ENCODE results near the gene EPHB2.

EPHB2 gene

DNA sequence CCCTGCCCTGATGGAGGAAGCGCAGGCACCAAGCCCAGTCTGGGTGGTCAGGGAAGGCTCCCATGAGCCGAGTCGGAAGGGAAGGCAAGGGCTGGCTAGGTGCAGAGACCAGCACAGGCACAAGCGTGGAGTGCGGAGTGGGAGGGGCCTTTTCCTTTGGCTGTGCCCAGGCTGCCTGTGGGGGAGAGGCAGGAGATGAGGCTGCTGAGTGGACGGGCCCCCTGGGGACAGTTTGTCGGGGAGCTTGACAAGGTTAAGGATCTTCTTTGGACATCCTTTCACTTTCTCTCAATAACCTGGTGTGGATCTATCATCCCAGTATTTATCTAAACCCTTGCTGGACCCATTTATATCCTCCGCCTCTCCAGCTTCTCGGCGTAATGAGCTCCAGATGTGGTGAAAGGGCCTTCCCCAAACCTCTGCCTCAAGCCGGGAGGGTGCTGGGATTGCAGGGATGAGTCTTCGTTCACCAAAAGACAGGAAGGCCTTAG, 42.9 kb downstream of the EPHB2 start:
- H3K36me3 ChIP-seq (ENCODE audit: control insufficient read depth in 2 of 2, insufficient read depth in 1 of 2, low read length in 2 of 2), result no peaks in the 10 kb centered on the region
- POLR2A ChIA-PET, result no interaction called here
- TF ChIP-seq, protein P1, sequence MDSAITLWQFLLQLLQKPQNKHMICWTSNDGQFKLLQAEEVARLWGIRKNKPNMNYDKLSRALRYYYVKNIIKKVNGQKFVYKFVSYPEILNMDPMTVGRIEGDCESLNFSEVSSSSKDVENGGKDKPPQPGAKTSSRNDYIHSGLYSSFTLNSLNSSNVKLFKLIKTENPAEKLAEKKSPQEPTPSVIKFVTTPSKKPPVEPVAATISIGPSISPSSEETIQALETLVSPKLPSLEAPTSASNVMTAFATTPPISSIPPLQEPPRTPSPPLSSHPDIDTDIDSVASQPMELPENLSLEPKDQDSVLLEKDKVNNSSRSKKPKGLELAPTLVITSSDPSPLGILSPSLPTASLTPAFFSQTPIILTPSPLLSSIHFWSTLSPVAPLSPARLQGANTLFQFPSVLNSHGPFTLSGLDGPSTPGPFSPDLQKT (IDR thresholded peaks at IDR 0.05; ENCODE audit: borderline replicate concordance, low read depth, low read length), result no peak
- TF ChIP-seq KLF10 (tag by site-specific recombination; IDR thresholded peaks at IDR 0.05) (no peak), GLIS1 (tag by site-specific recombination; IDR thresholded peaks at IDR 0.05) (peak; percentile 38; the same call in 1 of the 2 replicates)
- H3K4me1 ChIP-seq (ENCODE audit: control insufficient read depth, insufficient read depth, low read length), result peaks cover 5% of the 10 kb centered on the region
- H3K27ac ChIP-seq (ENCODE audit: extremely low read depth, low read depth, low read length), result no peak overlapping the region
- no peak overlapping the region for H3K4me3 ChIP-seq (ENCODE audit: low read depth, low read length)
- no peaks in the 10 kb centered on the region for H3K9me3 ChIP-seq (ENCODE audit: control insufficient read depth, insufficient read depth, low read depth, low read length)
- CTCF ChIA-PET, result interaction anchor here (1.2 kb wide), 1 partner anchor 20 kb away, joined by 3 read pairs; no protein-coding TSS in a partner anchor

DNA sequence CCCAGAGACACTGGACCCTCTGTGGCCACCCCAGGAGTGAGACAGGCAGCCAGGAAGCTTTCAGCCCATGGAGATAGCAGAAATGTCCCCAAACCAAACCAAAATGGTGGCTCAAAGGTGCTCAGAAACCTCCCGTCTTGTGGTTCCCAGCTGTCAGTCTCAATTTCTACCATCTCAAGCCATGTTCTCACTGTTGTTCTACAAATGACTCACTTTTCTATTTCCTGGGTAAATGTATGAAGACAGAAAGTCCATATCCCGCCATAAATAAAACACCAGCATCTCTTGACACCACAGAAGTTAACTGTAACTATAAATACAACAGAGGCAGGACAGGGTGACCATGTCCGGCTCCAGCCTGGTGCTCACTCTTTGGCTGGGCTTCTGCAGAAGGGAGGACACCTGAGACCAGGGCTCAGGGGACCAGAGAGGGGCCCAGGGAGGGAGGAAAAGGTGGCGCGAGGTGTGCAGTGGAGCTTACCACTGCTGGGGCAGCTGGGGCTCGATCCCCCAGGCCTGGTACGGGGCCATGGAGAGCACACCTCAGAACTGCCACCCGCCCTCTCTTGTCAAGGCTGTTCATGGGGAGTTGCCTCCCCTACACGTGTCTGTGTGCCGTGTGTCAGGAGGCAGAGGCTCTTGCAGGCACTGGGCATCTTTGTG, 43.6 kb downstream of the EPHB2 start:
- Histone ChIP-seq H3K4me3 (ENCODE audit: low read depth, low read length) (no peak overlapping the region), H3K4me1 (ENCODE audit: control insufficient read depth, insufficient read depth, low read length) (peaks cover 5% of the 10 kb centered on the region), H3K36me3 (ENCODE audit: control insufficient read depth in 2 of 2, insufficient read depth in 1 of 2, low read length in 2 of 2) (no peaks in the 10 kb centered on the region), H3K27ac (ENCODE audit: extremely low read depth, low read depth, low read length) (no peak overlapping the region), H3K9me3 (ENCODE audit: control insufficient read depth, insufficient read depth, low read depth, low read length) (no peaks in the 10 kb centered on the region)
- POLR2A ChIA-PET, result no interaction called here
- CTCF ChIA-PET, result interaction anchor here (1.2 kb wide), 1 partner anchor 19 kb away, joined by 3 read pairs; no protein-coding TSS in a partner anchor
- no peak for TF ChIP-seq ZNF585B (tag by site-specific recombination; IDR thresholded peaks at IDR 0.05)
- no peak for TF ChIP-seq ZNF221 (tag by site-specific recombination; IDR thresholded peaks at IDR 0.05; ENCODE audit: borderline replicate concordance)
- TF ChIP-seq, protein P2, sequence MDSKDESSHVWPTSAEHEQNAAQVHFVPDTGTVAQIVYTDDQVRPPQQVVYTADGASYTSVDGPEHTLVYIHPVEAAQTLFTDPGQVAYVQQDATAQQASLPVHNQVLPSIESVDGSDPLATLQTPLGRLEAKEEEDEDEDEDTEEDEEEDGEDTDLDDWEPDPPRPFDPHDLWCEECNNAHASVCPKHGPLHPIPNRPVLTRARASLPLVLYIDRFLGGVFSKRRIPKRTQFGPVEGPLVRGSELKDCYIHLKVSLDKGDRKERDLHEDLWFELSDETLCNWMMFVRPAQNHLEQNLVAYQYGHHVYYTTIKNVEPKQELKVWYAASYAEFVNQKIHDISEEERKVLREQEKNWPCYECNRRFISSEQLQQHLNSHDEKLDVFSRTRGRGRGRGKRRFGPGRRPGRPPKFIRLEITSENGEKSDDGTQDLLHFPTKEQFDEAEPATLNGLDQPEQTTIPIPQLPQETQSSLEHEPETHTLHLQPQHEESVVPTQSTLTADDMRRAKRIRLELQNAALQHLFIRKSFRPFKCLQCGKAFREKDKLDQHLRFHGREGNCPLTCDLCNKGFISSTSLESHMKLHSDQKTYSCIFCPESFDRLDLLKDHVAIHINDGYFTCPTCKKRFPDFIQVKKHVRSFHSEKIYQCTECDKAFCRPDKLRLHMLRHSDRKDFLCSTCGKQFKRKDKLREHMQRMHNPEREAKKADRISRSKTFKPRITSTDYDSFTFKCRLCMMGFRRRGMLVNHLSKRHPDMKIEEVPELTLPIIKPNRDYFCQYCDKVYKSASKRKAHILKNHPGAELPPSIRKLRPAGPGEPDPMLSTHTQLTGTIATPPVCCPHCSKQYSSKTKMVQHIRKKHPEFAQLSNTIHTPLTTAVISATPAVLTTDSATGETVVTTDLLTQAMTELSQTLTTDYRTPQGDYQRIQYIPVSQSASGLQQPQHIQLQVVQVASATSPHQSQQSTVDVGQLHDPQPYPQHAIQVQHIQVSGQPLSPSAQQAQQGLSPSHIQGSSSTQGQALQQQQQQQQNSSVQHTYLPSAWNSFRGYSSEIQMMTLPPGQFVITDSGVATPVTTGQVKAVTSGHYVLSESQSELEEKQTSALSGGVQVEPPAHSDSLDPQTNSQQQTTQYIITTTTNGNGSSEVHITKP (tag by site-specific recombination; IDR thresholded peaks at IDR 0.05), result no peak
- no peak for TF ChIP-seq ZNF24 (tag by site-specific recombination; IDR thresholded peaks at IDR 0.05)
- no peak for TF ChIP-seq ZNF132 (tag by site-specific recombination; IDR thresholded peaks at IDR 0.05; ENCODE audit: borderline replicate concordance)
- TF ChIP-seq ZNF514 (tag by site-specific recombination; IDR thresholded peaks at IDR 0.05), result no peak
- no peak for TF ChIP-seq ZNF175 (tag by site-specific recombination; IDR thresholded peaks at IDR 0.05)
- TF ChIP-seq ZNF416 (tag by site-specific recombination; IDR thresholded peaks at IDR 0.05), result no peak
- no peak for TF ChIP-seq ZNF560 (tag by site-specific recombination; IDR thresholded peaks at IDR 0.05; ENCODE audit: borderline replicate concordance)
- TF ChIP-seq ZNF747 (tag by site-specific recombination; IDR thresholded peaks at IDR 0.05), result no peak
- no peak for TF ChIP-seq ZNF140 (tag by site-specific recombination; IDR thresholded peaks at IDR 0.05)
- TF ChIP-seq ZNF341 (tag by site-specific recombination; IDR thresholded peaks at IDR 0.05; ENCODE audit: low read depth), result no peak
- no peak for TF ChIP-seq ZNF548 (tag by site-specific recombination; IDR thresholded peaks at IDR 0.05)
- TF ChIP-seq, protein P3, sequence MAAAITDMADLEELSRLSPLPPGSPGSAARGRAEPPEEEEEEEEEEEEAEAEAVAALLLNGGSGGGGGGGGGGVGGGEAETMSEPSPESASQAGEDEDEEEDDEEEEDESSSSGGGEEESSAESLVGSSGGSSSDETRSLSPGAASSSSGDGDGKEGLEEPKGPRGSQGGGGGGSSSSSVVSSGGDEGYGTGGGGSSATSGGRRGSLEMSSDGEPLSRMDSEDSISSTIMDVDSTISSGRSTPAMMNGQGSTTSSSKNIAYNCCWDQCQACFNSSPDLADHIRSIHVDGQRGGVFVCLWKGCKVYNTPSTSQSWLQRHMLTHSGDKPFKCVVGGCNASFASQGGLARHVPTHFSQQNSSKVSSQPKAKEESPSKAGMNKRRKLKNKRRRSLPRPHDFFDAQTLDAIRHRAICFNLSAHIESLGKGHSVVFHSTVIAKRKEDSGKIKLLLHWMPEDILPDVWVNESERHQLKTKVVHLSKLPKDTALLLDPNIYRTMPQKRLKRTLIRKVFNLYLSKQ (tag by site-specific recombination; IDR thresholded peaks at IDR 0.05; ENCODE audit: borderline replicate concordance), result no peak
- no peak for TF ChIP-seq TCF7L2 (IDR thresholded peaks at IDR 0.05; ENCODE audit: borderline replicate concordance, low read depth, low read length)
- TF ChIP-seq, protein P4, sequence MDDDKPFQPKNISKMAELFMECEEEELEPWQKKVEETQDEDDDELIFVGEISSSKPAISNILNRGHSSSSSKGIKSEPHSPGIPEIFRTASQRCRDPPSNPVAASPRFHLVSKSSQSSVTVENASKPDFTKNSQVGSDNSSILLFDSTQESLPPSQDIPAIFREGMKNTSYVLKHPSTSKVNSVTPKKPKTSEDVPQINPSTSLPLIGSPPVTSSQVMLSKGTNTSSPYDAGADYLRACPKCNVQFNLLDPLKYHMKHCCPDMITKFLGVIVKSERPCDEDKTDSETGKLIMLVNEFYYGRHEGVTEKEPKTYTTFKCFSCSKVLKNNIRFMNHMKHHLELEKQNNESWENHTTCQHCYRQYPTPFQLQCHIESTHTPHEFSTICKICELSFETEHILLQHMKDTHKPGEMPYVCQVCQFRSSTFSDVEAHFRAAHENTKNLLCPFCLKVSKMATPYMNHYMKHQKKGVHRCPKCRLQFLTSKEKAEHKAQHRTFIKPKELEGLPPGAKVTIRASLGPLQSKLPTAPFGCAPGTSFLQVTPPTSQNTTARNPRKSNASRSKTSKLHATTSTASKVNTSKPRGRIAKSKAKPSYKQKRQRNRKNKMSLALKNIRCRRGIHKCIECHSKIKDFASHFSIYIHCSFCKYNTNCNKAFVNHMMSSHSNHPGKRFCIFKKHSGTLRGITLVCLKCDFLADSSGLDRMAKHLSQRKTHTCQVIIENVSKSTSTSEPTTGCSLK (tag by site-specific recombination; IDR thresholded peaks at IDR 0.05), result no peak
- TF ChIP-seq, protein P5, sequence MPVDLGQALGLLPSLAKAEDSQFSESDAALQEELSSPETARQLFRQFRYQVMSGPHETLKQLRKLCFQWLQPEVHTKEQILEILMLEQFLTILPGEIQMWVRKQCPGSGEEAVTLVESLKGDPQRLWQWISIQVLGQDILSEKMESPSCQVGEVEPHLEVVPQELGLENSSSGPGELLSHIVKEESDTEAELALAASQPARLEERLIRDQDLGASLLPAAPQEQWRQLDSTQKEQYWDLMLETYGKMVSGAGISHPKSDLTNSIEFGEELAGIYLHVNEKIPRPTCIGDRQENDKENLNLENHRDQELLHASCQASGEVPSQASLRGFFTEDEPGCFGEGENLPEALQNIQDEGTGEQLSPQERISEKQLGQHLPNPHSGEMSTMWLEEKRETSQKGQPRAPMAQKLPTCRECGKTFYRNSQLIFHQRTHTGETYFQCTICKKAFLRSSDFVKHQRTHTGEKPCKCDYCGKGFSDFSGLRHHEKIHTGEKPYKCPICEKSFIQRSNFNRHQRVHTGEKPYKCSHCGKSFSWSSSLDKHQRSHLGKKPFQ (tag by site-specific recombination; IDR thresholded peaks at IDR 0.05), result no peak

All from HEK293 (cell line).